Endothelial cell of umbilical vein (primary cell): ENCODE measurements around the gene MALT1.

Experiments
- CTCF ChIP-seq, 2 donors: IDR thresholded peaks; 1 replicate in 1 of 2; 2 replicates in 1 of 2; pipeline ENCODE4 v1.5.1; 2011; ENCODE audit warnings: low read length in 2 of 2, mild to moderate bottlenecking in 2 of 2, moderate library complexity in 2 of 2, control low read depth in 1 of 2, inconsistent platforms in 1 of 2, low read depth in 1 of 2; ENCODE audit not compliant: insufficient read depth in 1 of 2; ENCODE audit errors: extremely low read depth in 1 of 2
- FOS ChIP-seq: IDR thresholded peaks from 2 replicates; pipeline ENCODE4 v1.6.1; 2011; ENCODE audit warnings: mild to moderate bottlenecking, low read length, moderate library complexity, borderline replicate concordance; ENCODE audit not compliant: insufficient read depth
- MAX ChIP-seq: IDR thresholded peaks from 2 replicates; pipeline ENCODE4 v1.6.1; 2011; ENCODE audit not compliant: insufficient read depth, insufficient read length
- POLR2AphosphoS5 ChIP-seq: IDR thresholded peaks from 2 replicates; pipeline ENCODE4 v1.6.1; 2012; ENCODE audit warnings: low read depth, mild to moderate bottlenecking, control low read depth, low read length, moderate library complexity; ENCODE audit not compliant: insufficient read depth

DNA sequence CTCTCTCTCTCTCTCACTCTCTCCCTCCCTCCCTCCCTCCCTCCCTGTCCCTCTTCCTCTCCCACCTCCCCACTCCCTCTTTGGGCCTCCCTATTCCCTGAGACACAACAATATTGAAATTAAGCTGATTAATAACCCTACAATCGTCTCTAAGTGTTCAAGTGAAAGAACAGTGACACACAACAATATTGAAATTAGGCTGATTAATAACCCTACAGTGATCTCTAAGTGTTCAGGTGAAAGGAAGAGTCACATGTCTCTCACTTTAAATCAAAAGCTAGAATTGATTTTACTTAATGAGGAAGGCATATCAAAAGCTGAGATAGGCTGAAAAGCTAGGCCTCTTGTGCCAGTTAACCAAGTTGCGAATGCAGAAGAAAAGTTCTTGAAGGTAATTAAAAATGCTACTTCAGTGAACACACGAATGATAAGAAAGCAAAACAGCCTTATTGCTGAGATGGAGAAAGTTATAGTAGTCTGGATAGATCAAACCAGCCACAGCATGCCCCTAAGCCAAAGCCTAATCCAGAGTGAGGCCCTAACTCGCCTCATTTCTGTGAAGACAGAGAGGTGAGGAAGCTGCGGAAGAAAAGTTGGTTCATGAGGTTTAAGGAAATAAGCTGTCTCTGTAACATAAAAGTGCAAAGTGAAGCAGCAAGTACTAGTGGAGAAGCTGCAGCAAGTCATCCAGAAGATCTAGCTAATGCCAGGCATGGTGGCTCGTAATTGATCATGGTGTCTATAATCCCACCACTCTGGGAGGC lies 21.3 kb downstream of the MALT1 start:
- TF ChIP-seq CTCF (IDR thresholded peaks at IDR 0.05; ENCODE audit: extremely low read depth in 1 of 2, insufficient read depth in 1 of 2, low read depth in 1 of 2, low read length in 2 of 2) (no peak), MAX (no peak), POLR2AphosphoS5 (no peak), FOS (no peak)
